COLO829 (cell line): ENCODE measurements around the gene ZP1.

Source experiments
- DNase-seq: peaks from one replicate; pipeline ENCODE4 v3.0.0; 2012; ENCODE audit warnings: low spot score

The ZP1 gene

DNA sequence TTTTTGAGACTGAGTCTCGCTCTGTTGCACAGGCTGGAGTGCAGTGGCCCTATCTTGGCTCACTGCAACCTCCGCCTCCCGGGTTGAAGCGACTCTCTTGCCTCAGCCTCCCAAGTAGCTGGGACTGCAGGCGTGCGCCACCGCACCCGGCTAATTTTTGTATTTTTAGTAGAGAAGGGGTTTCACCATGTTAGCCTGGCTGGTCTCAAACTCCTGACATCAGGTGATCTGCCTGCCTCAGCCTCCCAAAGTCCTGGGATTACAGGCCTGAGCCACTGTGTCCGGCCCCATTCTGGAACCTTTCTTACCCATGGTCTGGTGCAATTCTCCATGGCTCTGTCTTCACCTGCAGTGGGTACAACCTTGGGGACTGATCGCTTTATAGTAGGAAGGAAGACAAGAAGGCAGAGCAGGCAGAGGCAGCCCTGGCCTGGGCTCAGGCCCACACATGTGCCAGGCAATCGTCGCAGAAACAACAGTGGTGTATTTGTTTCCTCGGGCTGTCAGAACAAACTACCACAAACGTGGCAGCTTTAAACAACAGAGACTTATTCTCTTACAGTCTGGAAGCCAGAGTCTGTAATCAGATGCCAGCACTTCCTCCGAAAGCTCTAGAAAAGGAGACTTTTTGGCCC lies 7.6 kb upstream of the ZP1 start:
- DNase-seq, result peak; percentile 63

DNA sequence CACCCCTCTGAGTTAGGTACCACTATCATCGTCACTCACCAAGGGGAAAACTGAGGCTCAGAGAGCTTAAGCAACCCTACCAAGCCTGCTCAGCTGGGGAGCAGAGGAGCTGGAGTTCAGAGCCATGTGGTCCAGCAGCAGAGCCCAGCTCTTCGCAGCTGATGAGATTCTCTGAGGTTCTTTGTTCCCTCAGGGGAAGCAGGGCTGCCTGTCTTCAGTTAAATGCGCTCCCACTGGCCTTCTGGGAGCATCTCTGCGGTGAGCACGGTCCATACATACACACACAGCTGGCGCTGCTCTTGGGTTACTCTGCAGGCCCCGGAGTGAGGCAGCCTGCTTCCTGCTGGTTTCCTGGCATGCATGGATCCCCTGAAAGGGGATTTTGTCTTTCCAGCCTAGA lies 6.4 kb upstream of the ZP1 start:
- DNase-seq, result no peak

- DNase-seq, result no peak
Observed at GRCh38 chr11:60862171-60862570, 5.2 kb upstream of the ZP1 start.

GRCh38 chr11:60863550-60864521 lies 3.5 kb upstream of the ZP1 start:
- no peak for DNase-seq

- no peak for DNase-seq
Observed at GRCh38 chr11:60864856-60865513, 2.4 kb upstream of the ZP1 start.

DNA sequence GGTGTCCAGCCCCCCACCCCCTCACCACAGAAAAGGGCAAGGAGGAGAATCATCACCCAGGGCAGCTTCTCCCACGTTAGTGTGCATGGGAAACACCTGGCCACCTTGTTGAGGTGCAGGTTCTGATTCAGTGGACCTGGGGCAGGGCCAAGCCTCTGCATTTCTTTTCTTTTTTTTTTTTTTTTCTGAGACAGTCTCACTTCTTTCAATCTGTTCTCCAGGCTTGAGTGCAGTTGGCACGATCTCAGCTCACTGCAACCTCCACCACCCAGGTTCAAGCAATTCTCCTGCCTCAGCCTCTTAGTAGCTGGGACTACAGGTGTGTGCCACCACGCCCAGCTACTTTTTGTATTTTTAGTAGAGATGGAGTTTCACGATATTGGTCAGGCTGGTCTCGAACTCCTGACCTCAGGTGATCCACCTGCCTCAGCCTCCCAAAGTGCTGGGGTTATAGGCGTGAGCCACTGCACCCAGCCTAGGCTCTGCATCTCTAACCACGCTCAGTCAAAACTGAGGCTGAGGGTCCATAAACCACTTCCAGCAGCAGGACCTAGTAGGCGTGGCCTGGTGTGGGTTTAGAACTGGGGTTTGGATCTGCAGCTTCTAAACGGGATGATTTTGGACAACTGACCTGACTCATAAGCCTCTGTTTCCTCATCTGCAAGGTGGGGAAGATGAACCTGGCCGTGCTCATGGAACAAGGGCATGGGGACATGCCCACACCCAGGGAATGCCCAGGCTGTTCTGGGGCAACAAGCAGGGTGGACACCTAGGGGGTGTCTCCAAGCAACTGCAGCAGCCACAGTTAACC lies 734 bp downstream of the ZP1 start:
- DNase-seq, result no peak

DNA sequence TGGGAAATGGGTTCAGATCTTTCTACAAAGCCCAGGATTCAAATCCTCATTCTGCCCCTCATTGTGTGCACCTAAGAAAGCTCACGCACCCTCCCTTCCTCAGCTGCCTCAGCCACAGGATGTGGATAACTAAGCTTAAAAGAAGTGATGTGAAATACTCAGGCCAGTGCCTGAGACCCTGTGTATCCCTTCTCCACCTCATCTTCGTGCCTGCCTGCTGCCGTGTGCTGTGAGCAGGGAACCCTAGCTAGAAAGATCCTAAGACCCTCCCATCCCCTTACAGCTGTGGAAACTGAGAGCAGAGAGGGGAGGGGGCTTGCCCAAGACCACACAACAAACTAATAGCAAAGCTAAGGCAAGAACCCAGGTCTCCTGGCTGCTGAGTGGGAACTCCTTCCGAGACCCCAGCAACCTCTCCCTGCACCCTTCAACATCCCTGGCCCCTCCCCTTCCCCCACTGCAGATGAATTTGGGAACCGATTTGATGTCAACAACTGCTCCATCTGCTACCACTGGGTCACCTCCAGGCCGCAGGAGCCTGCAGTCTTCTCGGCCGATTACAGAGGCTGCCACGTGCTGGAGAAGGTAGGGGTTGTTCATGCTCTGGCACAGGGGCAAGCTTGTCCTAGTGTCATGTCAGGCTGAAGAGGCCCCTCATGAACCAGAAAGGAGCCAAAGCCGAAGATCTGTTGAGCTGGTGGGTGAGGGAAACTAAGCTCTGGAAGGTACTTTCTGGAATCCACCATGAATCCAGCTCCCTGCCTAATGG lies 1.5 kb downstream of the ZP1 start:
- no peak for DNase-seq

GRCh38 chr11:60869451-60869825 lies 2.1 kb downstream of the ZP1 start:
- DNase-seq, result no peak

DNA sequence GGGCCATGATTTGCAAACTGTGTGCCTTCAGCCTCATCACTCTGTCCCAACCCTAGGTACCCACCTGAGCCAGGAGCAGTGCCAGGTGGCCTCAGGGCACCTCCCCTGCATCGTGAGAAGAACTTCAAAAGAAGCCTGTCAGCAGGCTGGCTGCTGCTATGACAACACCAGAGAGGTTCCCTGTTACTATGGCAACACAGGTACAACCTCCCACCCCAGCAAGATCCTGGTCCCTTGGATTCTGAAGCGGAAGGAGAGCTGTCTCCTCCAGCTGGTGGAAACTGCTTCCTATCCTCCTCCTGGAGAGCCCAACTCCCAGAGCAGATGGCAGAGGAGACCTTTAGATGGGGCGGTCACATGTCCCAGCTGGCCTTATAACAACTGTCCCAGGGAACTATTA lies 2.9 kb downstream of the ZP1 start:
- no peak for DNase-seq

GRCh38 chr11:60870733-60871377 lies 3.5 kb downstream of the ZP1 start:
- no peak for DNase-seq

- no peak for DNase-seq
Observed at GRCh38 chr11:60871378-60872061, 4.2 kb downstream of the ZP1 start.

DNA sequence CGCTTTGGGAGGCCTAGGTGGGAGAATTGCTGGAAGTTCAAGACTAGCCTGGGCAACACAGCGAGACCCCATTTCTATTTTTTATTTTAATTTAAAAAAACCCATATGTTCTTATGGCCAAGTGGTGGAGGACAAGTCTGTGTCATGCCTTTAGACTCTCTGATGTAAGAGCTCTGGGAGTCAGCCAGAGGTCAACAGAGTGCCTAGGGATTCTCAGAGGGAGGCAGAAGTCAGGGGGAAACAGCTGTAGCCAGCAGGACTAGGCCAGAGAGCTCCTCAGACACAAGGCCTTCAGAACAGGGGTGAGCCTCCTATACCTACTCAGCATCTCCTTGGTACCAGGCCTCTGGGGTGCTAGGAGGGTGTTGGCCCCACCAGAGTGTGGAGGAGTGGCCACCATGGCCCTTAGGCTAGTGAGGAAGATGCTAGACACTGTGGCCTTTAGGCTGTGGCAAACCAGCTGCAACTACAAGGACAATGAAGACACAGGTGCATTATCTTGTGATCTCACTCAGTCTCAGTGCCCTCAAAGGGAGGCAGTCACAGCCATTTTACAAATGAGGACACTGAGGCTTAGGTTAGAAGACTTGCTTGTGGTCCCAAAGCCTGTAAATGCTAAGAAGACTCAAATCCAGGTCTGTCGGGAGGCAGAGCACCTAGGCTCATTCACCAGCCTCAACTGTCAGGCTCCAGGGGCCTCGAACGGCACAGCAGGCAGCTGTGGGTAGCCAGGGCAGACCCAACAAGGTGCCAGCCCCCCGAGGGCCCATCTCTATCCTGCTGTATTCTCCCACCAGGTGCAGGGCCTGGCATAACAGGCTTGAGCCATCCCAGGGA lies 5.0 kb downstream of the ZP1 start:
- no peak for DNase-seq

DNA sequence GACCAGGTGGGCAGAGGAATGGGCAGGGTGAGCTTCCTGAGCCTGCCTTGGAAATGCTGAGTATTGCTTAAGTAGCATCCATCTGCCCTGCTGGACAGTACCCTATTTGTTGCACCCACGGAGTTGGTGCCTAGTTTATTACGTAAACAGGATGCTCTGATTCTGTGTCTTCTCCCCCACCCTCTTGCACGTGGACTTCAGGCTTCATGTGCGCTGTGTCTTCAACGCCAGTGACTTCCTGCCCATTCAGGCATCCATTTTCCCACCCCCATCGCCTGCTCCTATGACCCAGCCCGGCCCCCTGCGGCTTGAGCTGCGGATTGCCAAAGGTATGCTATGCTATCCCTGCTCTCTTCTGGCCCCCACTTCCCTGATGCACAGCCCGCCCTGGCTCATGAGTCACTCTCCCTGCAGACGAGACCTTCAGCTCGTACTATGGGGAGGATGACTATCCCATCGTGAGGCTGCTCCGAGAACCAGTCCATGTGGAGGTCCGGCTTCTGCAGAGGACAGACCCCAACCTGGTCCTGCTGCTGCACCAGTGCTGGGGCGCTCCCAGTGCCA lies 5.7 kb downstream of the ZP1 start:
- DNase-seq, result peak; percentile 7

DNA sequence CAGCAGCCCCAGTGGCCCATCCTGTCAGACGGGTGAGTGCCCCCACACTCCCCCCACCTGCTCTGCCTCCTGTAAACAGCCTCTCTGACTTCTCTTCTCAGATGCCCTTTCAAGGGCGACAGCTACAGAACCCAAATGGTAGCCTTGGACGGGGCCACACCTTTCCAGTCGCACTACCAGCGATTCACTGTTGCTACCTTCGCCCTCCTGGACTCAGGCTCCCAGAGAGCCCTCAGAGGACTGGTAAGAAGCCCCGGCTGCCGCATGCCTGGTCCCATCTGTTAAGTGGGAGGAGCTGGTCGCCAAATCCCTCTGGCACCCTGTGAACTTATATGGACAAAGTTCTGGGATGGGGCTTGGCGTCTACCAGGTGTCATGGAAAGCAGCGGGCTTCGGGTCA lies 6.2 kb downstream of the ZP1 start:
- no peak for DNase-seq

GRCh38 chr11:60874421-60875365 lies 7.4 kb downstream of the ZP1 start:
- no peak for DNase-seq

GRCh38 chr11:60875366-60876167 lies 8.2 kb downstream of the ZP1 start:
- no peak for DNase-seq

DNA sequence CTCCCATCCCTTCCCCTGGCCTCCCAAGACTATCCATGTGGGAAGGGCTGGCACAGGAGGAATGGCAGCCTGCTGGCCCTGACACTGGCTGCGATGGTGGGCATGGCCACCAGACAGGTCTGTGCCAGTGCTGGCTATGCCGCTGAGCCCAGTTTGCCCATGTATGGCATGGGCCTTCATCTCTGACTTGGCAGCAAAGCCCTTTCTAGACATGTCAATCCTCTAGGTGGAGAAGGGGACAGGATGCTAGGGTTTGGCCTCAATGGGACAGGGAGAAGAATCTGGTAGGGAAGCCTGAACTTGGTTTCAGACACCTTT lies 8.8 kb downstream of the ZP1 start:
- DNase-seq, result no peak
